GM19328 (cell line): Measurements from ENCODE around the gene MS4A10.
A peak's percentile ranks its signal among the peaks of the same experiment; 100 is the strongest.
"Not testable (repeated sequence)": the region's sequence is repeated elsewhere in the genome, so short reads cannot be mapped to it uniquely, and the experiment has no call there.

Experiments used
- ATAC-seq: cut with Tn5 transposase; IDR thresholded peaks from one replicate; pipeline ENCODE4 v1.9.1; 2021; ENCODE audit warnings: mild to moderate bottlenecking, moderate library complexity; ENCODE audit not compliant: unreplicated experiment

MS4A10 gene

DNA sequence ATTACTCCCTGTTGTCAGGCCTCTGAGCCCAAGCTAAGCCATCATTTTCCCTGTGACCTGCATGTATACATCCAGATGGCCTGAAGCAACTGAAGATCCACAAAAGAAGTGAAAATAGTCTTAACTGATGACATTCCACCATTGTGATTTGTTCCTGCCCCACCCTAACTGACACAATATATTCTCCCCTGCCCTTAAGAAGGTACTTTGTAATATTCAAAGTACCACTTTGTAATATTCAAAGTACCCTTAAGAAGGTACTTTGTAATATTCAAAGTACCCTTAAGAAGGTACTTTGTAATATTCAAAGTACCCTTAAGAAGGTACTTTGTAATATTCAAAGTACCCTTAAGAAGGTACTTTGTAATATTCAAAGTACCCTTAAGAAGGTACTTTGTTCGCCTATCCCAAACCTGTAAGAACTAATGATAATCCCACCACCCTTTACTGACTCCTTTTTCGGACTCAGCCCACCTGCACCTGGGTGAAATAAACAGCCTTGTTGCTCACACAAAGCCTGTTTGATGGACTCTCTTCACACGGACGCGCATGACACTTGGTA, 38.7 kb downstream of the MS4A10 start:
- not testable (repeated sequence) for ATAC-seq

DNA sequence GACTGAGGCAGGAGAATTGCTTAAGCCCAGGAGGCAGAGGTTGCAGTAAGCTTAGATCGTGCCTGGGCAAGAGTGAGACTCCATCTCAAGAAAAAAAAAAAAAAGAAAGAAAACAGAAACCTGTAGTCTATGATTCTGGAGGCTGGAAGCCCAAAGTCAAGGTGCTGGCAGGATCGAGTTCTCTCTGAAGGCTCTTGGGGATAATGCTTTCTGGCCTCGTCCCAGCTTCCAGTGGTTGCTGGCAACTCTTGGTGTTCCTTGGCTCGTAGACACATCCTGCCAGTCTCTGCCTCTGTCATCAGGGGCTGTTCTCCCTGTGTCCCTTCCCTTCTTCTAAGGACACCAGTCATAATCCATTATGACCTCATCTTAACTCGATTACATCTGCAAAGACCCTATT, 40.0 kb downstream of the MS4A10 start:
- no peak for ATAC-seq

DNA sequence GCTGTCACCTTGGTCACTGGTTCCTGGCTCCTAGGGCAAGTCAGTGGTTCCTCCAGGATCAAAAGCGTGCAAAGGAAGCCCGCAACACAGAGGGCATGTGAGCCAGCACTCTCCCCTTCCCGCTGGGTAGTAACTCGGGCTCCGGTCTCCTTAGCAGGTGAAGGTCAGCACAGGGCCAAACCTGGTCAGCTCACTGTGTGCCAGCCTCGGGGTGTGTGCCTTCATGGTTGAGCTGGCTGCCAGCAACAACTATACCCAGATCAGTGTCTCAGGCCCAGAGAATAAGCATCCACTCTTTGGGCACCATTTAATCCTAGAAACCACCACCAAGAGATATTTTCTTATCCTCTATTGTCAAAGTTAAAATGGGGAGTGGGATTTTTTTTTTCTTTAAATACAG, 40.7 kb downstream of the MS4A10 start:
- no peak for ATAC-seq

DNA sequence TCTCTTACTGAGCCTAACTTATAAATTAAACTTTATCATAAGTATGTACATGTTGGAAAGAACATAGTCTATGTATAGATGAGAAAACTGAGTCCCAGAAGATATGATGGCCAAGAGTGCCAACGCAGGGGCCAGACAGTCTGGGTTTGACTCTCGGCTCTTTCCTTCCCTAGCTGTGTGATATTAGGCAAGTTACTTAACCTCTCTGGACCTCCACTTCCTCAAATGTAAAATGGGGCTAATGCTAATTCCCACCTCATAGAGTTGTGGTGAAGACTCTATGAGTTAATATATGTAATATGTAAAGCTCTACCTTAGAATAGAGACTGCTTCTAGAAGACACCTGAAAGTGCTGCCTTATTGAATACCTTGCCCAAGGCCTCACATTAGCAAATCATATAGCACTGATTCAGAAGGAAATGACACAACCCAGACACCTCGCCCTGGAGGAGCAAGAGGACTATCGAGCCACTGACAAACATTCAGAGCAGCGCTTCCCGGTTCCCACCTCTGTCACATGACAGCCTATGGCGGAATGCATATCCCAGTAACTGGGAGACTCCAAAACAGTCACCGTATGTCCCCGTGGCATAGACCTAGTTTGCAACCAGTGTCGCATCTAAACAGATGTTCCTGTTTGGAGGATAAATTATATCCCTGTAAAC, 45.5 kb downstream of the MS4A10 start:
- ATAC-seq = no peak

DNA sequence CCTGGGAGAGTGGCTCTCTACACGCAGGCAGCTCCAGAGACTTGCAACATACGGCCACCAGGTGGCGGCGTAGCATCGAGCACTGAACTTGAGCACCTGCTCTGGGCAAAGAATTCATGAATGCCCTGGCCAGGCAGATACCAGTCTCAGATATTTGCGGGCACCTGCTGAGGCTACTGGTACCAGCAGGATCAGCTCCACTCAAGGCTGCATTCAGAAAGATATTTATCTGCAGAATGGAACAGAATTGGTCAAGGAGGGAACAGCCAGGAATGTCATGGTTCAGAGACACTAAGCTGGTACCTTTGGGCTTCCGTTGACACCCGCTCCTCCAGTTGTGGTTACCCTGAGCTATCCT, 46.0 kb downstream of the MS4A10 start:
- no peak for ATAC-seq

DNA sequence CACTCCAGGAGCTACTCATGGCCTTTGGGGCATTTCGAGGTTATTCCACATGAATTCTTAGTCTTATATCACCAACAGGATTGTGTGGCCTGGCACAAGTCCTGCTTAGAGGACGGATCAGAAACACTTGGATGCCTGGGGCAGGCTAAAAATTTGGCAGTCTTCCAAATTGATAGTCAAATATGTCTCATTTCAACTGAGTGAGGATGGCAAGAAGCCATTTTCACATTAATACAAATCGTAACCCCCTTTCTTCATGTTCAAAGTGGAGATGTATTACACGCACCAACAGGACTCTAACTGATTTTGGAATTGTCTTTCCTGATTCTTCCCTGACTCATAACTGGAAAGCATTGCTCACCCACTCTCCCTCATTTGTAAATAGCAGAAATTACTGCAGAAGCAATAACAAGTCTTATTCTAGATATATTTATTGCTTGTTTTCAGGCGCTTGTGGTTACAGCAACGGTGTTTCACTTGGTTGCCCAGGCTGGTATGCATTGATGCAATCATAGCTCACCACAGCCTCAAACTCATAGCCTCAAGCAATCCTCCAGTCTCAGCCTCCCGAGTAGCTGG, 46.5 kb downstream of the MS4A10 start:
- ATAC-seq = no peak

DNA sequence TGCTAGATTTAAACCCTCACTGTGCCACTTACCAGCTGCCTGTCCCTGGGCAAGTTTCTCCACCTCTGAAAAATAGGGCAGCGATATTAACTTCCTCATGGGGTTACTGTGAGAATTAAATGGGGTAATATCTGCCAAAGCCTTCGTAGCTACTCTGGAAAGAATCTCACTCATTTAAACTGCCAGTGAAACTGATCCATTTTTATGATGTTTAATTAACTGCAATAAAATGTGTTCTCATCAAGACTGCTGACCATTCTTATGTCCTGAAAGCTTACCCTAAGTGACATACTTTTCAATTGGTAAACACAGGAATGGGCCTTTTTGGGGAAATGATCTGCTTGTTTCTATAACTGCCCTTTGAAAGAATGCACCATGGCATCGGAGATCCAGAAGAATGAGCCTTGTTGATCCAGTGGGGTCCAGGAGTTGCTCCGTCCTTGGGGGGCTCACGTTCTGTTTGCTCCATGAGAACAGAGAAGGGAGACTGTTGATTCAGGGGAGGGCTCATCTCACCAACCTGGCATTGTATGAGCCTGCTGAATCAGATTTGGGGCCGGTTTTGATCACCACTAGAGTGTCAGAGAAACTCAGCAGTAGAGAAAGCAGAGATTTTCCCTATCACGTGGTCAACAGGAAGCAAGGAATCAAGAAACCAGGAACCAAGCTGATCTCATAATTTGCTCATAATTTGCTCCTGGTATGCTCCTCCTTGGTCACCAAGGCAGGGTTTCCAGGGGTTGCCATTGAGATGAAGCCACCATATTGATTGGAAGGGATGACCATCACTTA, 49.8 kb downstream of the MS4A10 start:
- ATAC-seq = no peak

DNA sequence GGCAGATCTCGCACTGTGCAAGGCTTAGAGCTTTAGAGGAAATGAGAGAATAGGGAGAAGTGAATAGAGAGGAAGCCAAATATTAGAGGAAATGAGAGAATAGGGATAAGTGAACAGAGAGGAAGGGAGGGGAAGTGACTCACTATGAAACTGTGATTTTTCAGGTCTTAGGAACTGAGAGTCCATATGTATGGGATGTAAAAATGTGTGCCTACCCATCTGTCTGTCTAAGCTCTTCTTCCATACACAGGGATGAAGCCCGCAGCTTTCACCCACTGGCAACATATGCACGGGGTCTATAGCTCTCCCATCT, 50.4 kb downstream of the MS4A10 start:
- ATAC-seq = no peak

DNA sequence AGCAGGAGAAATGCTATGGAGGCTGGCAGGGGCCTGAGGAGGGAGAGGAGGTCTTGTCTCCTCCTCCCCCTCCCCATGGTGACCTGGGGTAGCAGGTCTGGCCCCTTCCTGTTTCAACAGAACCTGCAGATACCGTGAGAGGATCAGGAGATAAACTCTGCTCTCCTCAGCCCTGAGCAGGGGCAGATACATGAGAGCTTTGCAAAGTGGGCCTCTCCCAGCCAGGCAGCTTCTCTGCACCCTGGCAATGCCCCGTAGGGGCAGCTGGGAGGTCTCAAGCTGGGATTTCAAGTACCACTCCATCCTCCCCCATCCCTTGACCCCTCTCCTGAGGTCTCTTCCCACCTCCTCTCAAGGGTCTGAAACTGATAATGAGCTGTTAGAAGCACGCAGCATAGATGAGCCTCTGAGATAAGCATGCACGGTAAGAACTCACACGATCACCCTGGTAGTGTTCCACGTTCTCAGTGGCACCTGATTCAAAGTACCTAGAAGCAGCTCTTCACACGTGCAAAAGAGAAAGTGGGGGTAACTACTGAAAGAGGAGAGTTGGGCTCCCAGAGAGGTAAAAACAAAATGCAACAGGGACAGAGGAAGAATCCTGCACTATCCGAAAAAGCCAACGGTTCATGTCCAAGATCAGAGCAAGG, 51.9 kb downstream of the MS4A10 start:
- no peak for ATAC-seq

DNA sequence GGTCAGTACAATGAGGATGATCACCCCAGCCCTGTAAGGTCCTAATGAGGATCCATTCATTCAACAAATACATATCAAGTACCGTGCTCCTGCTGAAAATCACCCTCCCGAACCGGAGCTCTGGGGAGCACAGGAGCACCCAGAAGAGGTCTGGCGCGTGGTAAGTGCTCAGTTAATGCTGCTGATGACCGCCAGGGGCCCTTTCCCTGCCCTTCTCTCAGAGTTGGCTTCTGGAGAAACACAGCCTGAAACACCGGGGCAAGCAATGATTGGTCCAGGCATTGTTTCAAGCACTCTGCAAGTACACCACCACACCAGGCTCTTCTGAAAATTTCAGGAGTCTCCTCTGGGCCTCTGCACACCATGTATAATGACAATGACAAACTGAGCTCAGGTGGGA, 53.0 kb downstream of the MS4A10 start:
- no peak for ATAC-seq

DNA sequence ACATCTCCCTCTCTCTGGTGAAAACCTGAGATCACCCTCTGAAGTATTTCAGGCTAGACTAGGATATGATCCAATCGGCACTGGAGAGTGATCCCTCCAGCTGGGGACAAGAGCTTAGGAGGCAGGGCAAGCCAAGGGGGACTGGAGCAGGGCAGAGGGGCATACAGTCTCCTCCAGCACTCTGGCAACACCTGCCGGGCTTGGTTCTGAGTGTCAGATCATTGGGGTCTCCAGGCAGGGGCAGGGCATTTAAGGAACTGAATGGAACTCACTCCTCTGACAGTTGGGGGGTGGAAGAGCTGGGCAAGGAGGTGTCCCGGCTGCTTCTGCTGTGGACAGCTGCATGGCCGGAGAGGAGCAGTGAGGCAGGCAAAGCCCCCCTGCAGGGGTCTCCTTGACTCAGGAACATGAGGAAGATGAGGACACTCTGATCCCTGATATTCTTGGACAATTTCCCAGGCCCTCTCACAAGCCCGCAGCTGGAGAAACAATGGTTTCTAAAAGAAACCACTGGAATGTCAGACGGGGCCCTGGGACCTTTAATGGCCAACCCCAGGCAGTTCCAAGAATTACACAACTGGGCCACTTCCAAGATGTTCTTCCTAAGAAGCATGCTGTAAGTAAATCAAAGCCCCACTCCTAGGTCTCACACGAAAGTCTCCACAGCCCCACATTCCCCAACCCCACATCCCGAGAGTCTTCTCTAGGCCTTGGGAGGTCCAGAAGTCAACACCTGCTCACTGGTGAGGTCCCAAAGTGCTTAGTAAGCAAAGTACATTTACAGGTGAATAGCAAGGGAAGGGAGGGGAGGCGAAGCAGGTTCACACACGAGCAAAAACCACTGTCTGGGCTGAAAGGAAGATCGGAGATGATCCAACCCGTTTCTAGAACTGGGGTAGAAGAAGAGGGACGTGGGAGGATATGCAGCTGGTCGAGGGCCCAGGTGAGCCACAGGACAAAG, 55.6 kb downstream of the MS4A10 start:
- ATAC-seq = no peak

DNA sequence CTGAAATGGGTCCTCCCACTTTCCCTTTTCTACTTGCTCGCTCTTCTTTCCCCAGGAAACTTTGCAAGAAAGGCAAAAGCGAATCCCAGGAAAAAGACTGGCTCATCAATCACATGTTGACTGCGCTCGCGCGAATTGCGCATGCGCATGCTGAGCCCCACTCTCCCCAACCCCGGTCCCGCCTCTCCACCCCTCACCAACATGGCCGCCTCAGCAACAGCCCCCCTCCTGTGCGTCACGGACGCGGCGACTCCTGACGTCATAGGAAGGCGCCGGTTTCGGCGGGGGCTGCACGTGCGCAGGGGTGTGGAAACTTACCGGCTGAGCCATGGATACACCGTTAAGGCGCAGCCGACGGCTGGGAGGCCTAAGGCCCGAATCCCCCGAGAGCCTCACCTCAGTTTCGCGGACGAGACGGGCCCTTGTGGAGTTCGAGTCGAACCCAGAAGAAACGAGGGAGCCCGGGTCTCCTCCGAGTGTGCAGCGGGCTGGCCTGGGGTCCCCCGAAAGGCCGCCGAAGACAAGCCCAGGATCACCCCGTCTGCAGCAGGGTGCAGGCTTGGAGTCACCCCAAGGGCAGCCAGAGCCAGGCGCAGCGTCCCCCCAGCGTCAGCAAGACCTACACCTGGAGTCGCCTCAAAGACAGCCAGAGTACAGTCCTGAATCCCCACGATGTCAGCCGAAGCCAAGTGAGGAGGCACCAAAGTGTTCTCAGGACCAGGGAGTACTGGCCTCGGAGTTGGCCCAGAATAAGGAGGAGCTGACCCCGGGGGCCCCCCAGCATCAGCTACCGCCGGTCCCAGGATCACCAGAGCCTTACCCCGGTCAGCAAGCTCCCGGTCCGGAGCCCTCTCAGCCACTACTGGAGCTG, 56.9 kb downstream of the MS4A10 start, which contains the start of gene CCDC86:
CCDC86 (plus strand) TSS at position 317 of the 871 bp plus-strand sequence; CDS start at position 329, 12 bp downstream.
- ATAC-seq = peak; percentile 86

DNA sequence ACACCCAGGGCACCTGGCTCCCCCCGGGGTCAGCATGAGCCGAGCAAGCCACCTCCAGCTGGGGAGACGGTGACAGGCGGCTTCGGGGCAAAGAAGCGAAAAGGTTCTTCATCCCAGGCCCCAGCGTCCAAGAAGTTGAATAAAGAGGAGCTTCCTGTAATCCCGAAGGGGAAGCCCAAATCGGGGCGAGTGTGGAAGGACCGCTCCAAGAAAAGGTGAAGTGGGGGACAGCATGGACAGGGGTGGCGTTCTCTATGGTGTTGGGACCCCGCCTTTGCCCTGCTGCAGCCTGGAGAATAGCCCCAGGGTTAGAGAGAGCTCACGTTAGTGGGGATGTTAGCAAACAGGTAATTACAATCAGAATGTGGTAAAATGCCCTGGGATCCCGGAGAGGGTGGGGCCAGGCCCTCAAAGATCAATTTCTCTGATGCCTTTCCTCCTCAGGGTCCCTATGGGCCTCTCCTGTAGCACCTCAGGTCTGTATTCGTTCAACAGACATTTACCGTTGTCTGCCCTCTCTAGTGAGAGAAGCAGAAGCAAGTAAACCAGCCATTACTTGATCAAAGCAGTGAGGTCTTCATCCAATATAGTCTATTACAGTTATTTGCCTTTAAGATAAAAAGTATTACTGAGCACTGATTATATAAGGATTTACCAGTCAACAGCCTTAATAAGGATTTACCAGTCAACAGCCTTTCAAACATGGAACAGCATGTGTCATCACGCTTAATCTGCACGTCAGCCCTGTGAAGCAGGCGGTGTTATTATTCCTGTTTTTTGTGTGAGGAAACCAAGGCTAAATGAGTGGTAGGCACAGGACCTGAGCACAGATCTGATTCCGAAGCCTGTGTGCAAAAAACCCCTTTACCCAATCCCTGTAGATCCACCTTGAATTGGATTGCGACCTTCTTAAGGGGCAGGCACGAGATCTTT, 57.8 kb downstream of the MS4A10 start:
- ATAC-seq = peak; percentile 1

DNA sequence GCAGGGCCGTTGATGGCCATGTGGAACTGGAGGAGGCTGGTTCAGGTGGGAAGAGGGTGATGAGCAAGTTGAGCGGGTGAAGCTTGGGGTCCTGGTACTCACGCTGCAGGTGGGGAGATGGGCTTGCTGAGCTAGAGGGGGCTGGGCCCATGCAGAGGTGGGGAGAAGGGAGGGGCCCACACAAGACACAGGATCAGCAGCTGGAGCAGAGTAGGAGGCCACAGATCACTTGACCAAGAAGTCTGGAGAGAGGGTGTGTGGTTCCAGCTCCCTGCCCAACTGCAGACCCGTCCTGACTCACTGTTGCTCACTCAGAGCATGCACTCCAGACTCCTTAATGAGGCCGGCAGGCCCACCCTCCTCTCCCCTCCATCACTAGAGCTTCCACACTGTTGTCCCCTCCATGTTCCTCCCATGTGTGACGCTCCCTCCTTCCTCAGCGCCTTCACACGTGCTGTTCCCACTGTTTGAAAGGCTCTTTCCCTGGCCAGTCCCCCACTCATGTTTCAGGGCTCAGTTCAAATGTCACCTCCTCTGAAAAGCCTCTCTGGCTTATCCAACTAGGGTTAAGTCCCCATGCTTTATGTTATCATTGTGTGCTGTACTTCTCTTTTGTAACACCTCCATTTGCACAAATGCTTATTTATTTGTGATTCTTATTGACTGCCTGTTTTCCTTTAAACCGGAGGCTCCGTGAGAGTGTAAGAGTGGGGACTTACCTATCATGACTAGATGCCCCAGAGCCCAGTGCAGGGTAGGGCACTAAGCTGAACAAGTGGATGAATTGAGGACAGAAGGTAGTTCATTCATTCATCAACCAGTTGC, 59.1 kb downstream of the MS4A10 start:
- ATAC-seq = no peak

DNA sequence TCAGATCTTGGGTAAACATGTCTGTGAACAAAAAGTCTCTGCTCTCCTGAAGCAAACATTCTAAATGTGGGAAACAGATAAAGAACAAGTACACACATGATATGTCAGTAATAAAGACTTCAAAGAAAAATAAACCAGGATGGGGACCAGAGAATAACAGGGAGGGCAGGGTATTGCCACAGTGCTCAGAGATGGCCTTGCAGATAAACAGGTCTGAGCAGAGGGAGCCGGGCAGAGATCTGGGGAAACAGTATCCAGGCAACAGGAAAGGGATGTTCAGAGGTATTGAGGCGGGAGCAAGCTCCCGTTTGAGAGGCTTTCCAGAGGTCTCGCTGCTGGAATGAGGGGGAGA, 59.7 kb downstream of the MS4A10 start:
- no peak for ATAC-seq

DNA sequence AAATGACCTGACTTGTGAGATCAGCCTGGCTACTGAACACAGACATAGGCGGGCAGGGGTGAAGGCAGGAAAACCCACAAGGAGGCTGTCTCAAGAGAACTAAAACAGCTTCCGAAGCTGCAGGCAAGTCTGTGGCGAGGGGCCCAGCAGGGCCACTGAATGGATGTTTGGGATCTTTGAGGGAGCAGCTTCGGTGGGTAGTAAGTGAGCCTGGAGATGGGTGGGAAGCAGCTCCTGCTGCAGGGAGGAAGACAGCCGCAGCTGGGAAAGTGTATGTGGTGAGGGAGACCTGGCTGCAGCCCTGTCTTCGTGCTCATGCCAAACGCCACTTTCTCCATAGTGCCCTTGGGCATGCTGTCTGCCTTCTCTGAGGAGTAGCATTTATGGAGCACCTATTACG, 60.2 kb downstream of the MS4A10 start:
- no peak for ATAC-seq

DNA sequence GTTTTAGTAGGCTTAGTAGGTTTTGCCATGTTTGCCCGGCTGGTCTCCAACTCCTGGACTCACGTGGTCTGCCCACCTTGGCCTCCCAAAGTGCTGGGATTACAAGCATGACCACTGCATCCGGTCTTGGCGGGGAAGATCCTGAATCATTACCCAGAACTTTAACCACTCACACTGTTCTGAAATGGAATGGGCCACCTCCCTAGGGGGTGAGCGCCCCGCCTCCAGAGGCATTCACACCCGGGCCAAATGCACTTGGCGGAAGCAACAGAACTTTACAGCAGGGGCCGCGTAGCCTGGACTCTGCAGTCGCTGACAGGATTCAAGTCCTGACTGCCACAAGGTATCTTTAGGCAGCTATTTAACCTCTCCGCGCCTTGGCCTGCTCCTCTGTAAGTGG, 62.1 kb downstream of the MS4A10 start:
- ATAC-seq = no peak

DNA sequence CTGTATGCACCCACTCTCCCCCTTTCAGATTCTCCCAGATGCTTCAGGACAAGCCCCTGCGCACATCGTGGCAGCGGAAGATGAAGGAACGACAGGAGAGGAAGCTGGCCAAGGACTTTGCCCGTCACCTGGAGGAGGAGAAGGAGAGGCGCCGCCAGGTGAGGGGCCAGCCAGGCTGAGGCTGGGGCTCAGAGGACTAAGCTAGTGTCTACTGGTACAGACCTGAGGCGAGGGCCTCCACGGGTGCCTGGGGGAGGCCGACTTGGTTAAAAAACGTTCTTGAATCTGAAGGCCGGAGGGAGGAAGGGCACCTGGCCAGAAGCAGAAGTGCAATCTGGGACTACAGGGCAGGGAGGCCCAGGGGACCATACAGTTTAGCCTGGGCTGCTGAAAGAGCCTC, 62.8 kb downstream of the MS4A10 start:
- ATAC-seq = no peak
